Stimulated activated CD4-positive, alpha-beta T cell treated with anti-CD3 and anti-CD28 coated beads, Interleukin-2, amount 100 ng/mL, for 4 hours (primary cell): ENCODE data around the gene WDR64.
A peak's percentile ranks its signal among the peaks of the same experiment; 100 is the strongest.

Experiments
- DNase-seq: peaks from one replicate; pipeline ENCODE4 v3.0.0-alpha.2; 2020; ENCODE audit warnings: low read depth

The WDR64 gene

DNA sequence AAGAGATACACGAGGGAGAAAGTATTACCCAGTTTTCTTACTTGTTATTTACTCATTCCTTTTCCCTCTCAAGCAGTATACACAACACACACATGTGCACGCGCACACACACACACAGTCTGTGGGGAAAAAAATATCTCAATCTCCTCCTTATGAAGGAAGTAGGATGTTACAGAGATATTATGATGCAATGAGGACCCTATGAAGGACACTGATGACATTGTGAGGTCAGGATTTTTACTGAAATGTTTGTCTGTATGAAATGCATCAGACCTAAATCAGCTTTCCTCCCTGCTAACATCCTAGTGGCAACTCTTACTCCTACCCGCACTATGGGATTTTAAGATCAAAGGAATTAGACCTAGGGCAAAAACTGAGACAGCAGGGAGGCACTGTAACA is at the start of gene WDR64:
TSS of gene WDR64 (plus strand) at position 270 of the 400 bp plus-strand sequence. CDS start 204 bp downstream, outside the sequence.
- no peak for DNase-seq

DNA sequence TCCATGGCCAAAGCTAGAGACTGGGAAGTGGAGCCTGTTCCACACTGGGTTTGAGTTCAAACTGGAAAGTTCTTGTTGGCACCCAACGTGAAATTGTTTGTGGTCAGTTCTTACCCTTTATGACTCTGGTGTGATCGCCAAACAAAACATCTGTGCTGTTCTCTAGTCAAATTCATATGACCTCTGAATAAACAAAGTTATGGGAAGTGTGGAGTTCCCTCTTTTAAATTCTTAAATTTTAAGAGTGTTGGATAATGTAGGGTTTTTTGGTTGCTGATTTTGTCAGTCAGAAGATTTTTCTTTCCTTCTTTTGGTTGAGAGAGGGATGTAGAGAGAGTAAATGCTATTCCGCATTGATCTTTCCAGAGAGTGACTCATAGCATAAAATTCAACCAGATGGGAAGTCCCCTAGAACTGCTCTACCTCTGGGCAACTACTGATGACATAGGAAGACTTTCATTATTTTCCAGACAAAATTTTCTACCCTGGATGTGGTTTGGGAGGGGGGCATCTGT is 48.3 kb upstream of the WDR64 start:
- no peak for DNase-seq

DNA sequence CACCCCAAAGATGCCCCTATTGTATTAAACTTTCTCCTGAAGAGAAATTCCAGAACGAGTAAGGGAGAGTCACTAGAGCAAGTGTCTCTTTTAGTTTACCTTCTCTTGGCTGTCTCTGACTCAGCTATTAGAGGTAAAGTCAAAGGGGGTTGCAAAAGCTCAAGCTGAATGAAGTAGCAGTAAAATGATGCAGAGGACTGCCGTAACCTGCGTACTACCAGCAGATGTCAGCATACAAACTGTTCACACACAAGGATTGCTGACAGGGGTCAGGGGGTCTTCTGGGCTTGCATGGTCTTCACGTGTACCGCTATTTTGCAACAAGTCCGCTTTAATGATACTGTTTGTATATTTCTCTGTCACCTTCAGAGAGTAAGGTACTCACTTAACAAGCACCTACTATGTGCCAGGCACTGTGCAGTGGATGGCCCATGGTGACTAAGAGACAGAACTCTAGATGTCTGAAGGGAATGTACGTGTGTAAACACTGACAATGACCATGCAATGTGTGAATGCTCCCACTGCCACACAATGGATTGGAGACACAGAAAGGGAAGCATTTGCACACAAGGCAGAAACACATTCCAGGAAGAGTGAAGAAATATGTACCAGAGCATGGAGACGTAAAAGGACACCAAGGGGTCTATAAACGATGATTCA is 46.8 kb upstream of the WDR64 start:
- DNase-seq = no peak

DNA sequence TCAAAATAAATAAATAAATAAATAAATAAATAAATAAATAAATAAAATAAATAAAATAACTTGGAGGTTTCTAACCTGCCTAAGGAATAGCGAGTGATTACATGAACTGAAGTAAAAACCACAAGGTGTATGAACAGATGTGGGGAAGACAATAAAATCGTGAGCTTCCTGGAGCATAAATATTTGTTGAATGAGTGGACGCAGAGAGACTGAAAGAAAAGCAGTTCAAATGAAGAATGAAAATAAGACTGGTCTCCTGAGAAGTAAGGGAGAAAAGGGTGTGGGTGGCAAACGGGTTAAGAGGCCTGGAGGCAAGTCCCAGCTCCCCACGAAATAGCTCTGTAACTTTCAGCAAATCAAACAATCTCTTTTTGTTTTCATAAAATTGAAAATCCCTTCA is 45.5 kb upstream of the WDR64 start:
- no peak for DNase-seq

DNA sequence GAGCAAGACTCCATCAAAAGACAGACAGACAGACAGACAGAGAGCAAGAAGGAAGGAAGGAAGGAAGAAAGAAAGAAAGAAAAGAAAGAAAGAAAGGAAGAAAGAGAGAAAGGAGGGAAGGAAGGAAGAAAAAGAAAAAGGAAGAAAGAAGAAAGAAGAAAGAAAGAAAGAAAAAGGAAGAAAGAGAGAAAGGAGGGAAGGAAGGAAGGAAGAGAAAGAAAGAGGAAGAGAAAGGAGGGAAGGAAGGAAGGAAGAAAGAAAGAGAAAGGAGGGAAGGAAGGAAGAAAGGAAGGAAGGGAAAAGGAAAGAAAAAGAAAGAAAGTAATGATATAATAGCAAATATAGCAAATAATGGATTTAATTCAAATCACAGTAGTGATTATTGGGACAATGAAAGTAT is 44.6 kb upstream of the WDR64 start:
- no peak for DNase-seq

DNA sequence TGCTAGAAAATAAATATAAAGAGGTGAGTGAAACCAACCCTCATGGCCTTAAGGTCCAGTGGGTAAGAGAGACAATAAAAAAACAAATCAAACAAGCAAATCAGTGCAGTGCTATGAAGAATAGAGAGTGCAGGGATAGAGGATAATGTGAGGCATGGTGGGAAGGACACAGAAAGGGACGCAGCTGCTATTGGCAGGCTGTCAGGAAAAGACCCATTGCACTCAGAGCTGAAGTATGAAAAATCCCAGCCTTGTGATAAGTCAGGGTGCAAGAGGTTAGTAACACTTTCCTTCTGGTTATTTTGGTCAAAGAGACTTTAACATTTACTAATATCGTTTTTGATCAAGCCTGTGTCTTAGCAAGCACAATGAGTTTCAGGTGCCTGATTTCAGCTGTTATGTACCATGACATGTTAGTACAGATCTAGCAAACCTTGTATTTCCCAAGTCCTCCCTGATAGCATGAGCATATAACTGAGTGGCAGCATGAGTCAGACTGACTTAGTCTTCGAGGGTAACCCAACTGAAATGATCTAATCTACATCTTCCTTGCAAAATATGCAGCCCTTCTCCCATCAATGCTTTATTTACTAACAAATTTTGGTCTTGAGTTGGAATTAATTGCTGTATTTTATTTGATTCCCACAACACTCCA is 43.6 kb upstream of the WDR64 start:
- DNase-seq = no peak

DNA sequence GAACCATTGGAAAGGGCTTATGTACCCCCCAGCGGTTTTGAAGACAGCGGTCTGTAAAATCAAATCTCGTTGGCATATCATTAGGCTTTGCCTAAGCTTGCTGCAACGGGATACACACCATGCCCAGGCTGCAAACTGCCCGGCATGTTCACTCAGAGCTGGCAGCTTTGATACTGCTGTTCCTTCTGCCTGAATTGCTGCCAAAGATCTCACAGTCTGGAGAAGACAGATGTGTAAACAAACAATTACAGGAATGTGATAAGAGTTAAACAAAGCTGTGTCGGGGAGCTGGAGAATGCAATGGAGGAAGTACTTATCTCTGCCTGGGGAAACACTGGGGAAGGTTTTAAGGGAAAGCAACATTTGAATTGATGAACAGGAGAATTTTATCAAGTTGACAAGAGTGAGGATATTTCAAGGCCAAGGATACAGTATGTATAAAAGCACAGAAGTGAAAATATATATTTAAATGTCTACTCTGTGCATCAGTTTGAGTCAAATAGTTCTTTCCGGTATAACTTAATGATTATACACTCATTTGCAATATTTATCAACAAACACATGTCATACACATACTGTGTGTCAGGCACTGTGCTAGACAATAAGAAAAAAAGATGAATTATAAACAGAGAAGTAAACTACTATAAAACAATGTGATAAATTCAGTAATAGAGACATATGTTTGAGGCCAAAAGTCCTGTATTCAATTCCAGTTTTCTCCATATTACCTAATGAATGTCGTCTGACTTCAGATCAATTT is 41.8 kb upstream of the WDR64 start:
- no peak for DNase-seq

DNA sequence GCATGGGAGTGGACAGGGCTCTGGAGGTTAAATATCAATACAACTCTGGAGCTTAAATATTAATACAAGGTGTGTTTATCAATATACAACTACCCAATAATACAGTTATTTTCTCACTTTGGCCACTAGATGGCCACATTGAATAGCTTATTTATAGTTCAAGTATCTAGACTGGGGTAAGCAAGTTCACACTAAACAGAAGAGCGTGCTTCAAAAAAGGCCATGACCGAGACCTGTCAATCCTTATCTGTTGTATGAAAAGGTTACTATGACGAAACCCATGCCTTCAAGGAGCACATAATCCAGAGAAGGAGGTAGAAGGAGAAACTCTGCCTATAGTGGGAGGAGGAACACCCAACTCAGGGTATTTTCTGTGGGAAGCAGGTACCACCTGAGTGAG is 41.0 kb upstream of the WDR64 start:
- peak; percentile 1 for DNase-seq

DNA sequence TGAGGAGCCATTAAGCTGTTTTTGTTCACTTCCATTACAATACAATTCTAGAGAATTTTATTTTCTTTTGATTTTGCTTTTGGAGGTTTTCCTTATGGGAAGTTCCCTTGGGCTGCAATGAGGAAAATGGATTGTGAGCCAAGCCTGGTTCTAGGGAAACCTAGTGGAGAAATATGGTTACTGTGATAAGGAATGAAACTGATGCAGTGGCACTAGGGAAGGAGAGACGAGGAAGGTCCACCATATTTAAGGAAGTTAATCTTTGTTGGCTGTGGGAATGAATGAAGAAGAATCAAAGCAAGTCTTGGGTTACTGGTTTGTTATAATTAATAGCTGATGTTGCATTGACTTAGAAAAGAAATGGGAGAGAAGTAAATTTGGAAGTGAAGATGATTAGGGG is 40.3 kb upstream of the WDR64 start:
- DNase-seq = no peak

DNA sequence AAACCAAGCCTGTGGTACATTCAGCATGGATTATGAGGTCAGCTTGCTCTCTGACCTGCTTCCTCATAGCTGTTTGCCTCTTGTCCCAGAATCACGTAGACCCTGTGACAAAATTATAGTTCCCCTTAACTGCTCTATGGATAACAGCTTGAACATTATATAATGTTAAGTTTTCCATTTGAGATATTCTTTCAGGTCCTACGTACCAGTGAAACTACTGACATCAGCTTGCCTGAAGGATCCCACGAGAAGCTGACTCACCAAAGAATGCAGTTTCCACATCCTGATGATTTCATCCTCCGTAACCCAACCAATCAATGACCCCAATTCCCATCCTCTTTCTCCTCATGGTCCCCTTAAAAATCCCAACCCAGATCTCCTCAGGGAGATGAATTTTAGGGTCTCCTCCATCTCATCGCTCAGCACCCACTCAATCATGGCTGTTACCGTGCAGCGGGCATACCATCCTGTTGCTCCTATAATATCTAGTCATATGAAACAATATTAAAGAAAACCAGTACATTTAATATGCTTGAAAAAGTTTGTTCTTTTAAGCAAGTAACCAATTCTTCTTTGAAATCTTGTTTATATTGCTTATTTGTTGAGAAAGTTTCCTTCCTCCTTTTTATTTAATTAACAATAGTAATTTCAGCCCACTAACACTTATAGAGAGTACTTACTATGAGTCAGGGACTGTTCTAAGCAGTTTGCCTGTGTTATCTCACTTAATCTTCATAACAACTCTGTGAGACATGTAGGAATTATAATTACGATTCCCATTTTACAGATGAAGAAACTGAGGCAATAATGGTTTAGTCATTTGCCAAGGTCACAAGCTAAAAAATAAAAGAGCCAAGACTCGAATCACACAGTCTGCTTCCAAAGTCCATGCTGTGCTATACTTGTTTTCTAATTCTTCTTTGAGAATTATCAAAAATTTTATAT is 39.3 kb upstream of the WDR64 start:
- no peak for DNase-seq

DNA sequence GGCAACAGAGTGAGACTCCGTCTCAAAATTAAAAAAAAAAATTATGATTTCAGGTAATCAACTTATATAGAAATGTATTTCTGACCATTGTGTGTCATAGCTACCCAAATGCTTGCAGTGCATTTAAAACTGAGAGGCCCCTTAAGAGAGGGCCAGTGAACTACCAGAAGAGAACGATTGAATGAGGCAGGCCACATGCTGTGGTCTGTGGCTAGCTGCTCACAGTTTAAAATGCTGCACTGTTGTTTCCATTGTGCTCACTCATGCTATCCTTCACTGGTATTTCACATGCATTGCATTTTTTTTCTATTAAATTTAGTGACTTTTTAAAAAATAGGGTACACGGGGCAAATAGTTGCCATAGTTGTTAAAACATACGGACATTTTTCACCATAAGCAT is 37.9 kb upstream of the WDR64 start:
- DNase-seq = no peak

DNA sequence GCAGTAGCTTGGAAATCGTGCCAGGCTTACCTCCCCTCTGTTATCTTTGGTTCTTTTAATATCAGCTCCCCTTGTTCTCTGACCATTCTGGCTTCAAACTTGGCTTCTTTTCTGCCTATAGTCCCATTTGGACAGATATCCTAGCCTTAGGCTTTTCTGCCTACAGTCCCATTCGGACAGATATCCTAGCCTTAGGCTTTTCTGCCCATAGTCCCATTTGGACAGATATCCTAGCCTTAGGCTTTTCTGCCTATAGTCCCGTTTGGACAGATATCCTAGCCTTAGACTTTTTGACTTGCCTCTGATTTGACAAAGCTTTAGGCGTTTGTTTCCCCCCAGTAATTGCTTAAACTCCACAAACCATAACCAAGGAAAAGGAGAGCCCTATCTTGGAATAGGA is 37.5 kb upstream of the WDR64 start:
- no peak for DNase-seq

DNA sequence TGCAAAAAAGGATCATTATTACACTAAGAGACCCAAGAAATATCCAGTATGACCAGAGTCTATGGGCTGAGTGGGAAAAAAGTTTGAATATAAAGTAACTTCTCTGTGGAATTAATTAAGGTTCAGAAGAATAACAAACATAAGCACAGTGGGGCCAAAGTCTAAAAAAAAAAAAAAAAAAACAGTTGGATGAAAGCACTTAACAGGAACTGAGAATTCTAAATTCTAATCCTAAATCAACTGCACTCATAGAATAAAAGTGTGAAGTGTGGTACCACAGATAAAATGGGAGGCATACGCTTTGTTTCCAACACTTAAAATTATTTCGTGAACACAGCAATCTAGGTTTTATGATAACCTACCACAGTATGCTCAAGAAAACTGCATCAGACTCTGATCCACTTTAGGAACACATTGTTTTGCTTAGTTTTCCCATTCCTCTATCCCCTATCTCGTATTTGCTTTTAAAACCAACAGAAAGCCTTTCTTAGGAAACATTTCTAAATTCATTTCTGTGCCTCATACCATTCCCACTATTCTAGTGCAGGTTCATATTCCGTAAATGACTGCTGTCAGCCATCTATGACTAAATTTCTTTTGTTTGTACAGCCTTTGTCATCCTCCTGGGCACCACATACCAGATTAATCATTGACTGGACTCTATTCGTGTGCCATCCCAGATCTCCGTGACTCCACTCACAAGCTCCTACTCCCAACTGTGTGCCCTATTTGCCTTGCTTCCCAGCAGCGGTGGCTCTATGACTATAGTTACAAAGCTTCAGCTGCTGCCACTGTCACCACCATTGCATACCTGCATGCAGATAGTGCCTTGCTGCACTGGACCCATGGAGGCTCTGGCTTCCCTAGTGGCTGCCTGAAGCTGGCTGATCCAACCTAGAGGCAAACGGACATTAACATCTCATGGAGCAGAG is 36.8 kb upstream of the WDR64 start:
- DNase-seq = no peak

DNA sequence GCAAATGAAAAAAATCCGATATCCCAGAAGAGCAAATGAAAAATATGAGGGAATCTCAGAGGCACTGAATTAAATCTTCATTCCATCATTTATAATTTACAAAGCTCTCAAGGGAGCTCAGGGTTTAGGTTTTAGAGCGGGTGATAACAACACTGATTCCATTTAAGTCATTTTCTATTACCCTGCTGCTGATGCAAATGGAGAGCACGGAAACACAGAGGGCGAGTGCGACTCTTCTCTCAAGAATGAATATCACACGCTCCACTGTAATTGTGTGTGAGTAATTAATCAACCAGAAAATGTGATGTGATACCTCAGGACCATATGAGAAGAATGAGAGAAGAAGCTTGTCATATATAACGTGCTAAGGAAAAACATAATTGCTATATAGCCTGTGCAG is 34.7 kb upstream of the WDR64 start:
- no peak for DNase-seq

DNA sequence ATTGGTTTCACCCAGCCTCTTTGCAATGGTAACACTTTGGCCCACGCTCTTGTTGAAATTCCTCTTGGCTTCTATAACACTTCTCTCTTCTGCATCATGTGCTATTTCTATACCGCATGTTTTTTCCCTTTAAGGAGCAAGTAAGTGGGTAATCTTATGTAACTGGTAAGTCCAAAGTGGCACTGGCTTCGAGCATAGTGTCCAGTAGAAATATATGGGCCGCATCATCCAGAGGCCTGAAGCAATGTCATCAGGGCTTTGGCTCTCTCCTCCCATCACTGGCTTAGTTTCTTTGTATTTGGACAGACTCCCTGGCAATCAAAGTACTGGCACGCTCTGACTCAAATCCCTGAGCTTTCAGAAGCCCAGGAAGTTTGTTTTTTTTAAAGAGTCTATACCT is 29.4 kb upstream of the WDR64 start:
- no peak for DNase-seq

DNA sequence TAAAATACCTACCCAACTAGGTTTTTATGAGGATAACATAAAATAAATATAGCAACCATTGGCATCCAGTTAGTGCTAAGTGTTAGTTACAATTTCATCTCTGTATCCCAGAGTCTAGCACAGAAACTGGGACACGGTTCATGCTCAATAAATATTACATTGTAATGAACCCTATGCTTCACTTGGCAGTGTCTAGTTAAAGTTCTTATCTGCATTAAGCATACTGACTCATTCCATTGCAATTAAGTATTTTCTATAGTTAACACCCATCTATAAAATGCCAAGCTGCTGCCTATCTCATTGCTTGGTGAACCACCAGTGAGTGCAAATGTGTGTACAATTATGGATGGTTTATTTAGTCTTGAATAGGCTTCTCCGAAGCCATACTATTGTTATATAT is 27.1 kb upstream of the WDR64 start:
- no peak for DNase-seq

DNA sequence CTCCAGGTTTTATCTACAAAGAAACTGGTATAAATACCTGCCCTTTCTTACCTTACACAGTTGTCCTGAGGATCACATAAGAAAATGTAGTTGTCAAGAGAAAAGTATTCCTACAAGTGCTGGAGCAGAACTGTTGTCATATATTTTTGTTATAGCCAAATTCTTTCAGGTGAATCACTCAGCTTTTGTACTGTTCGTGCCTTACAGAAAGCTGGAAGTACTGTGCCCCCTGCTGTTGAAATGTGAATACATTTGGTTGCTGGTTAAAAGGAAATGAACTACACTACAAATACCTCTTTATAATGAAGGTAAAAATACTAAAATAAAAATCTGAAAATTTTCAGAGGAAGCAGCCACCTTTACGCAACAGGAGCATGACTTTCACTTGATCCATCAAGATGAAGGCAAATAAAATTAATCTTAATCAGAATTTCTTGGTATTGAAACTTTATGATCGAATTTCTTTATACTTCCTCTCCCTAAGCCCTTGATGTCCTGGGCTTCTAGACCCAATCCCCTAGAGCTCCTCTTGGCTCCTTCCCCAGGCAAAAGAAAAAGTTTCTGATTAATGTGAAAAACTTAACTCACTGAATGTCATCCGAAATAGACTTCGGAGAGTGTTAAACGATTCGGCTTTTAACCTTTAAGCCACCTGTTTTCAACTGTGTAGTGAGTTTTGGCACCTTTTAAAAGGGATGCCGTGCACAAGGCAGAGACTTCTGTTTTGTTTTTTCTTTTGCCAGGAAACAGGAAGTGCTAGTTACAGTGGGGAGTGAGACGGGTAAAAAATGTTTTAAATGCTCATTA is 24.4 kb upstream of the WDR64 start:
- DNase-seq = peak; percentile 31

DNA sequence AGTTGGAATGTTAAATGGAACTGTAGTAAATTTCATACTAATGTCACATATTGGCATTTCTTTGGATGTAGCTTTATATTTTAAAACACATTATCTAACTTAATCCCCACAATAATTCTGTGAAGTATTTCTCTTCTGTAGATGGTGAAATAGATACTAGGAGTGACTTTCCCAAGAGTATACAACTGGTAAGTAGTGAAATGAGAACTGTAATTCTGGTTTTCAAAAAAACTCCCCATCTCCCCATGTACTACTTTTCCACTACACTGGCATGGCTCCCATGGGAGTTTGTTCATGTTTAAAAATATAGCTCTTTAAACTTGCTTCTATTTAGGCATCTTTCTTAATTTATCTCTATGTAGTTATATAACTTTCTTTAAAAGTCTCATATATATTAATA is 22.1 kb upstream of the WDR64 start:
- no peak for DNase-seq

DNA sequence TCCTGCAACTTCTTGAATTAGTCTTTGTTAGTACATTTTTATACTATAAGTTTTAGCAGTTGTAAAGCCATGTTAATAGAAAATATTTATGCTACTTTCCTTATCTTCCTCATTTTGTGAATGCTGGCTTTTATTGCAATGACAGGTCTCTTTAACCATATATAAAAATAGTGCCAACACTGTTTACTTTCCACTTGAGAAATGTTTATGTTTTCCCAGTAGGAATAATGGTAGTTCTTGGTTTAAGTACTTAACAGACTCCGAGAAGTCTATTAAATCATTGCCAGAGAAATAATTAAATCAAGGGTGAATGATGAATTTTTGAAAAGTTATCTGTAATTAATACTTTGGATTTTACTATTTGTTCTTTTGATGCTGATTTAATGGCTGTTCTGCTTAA is 21.6 kb upstream of the WDR64 start:
- no peak for DNase-seq

DNA sequence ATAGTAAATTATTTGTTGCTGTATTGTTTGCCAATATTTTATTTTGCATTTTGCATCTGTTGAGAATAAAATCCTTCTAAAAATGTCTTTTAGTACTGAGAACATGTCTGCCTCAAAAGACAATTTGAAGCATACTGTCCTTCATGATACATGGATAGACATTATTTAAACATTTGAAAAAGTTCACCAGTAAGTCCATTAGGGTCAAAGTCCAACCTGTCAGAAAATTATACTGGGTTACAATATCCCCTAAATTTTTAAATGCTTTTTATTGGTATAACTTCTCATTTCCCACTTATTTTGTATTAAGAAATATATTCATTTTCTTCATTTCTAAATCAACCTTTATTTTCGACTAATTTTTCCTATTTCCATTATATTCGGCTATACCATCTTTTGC is 21.2 kb upstream of the WDR64 start:
- DNase-seq = no peak
